OCI-LY7 (cell line): ENCODE results near the gene PRRX1. TPM values are rescaled to one million over a fixed set of nuclear protein-coding genes. Genes with fewer than 3 reads are reported as not detected.

Experiments used
- BruUV-seq: library from RNA; stranded (reverse); fragments of 400-500 nt; replicated peaks from 2 replicates; lab custom pipeline; 2021; lab: Mats Ljungman, UMichigan
- CTCF ChIA-PET: fragments of 300-600 bp; sonication (Branson Sonifier 250); formaldehyde crosslinking; loops from one replicate; lab custom pipeline; 2022; ENCODE audit warnings: antibody characterized with exemption; ENCODE audit not compliant: unreplicated experiment; lab: Charles Lee
- POLR2A ChIA-PET: fragments of 300-600 bp; sonication (Branson Sonifier 250); formaldehyde crosslinking; loops from one replicate; lab custom pipeline; 2022; ENCODE audit warnings: antibody characterized with exemption; lab: Charles Lee
- DNase-seq: peaks from one replicate; pipeline ENCODE4 v3.0.0-alpha.2; 2015; ENCODE audit warnings: low spot score
- H2AFZ ChIP-seq: fragments of 200-600 bp; sonication (generic), shearing (Covaris generic); 2 replicates; pipeline ENCODE4 v1.6.1; 2014; ENCODE audit warnings: mild to moderate bottlenecking, antibody characterized with exemption, low read length, moderate library complexity
- H3K27ac ChIP-seq: fragments of 200-600 bp; sonication (generic); 2 replicates; pipeline ENCODE4 v1.5.1; 2014; ENCODE audit warnings: mixed run types, low read depth, mild to moderate bottlenecking, moderate library complexity, low read length, inconsistent platforms; ENCODE audit not compliant: poor library complexity, severe bottlenecking
- H3K36me3 ChIP-seq: fragments of 200-600 bp; sonication (generic); 2 replicates; pipeline ENCODE4 v1.6.1; 2014; ENCODE audit warnings: mild to moderate bottlenecking, antibody characterized with exemption, low read length, moderate library complexity, mixed read lengths; ENCODE audit not compliant: insufficient read depth
- H3K4me1 ChIP-seq: fragments of 200-600 bp; sonication (generic); 2 replicates; pipeline ENCODE4 v1.5.1; 2014; ENCODE audit warnings: mild to moderate bottlenecking, low read length; ENCODE audit not compliant: insufficient read depth, poor library complexity, severe bottlenecking
- H3K4me2 ChIP-seq: fragments of 200-600 bp; sonication (generic); 2 replicates; pipeline ENCODE4 v1.6.1; 2014; ENCODE audit warnings: mild to moderate bottlenecking, low read length
- H3K4me3 ChIP-seq: fragments of 200-600 bp; sonication (generic); 2 replicates; pipeline ENCODE4 v1.5.1; 2014; ENCODE audit warnings: mild to moderate bottlenecking, low read depth, low read length; ENCODE audit not compliant: poor library complexity, severe bottlenecking
- H3K79me2 ChIP-seq: fragments of 200-600 bp; sonication (generic); 2 replicates; pipeline ENCODE4 v1.6.1; 2016; ENCODE audit warnings: low read depth, mild to moderate bottlenecking, low read length, moderate library complexity, mixed read lengths; ENCODE audit not compliant: insufficient read depth
- H3K9me2 ChIP-seq: fragments of 200-600 bp; sonication (generic); 2 replicates; pipeline ENCODE4 v1.6.1; 2016; ENCODE audit warnings: mild to moderate bottlenecking, low read length, mixed read lengths; ENCODE audit not compliant: insufficient read depth
- H3K9me3 ChIP-seq: fragments of 200-600 bp; sonication (generic); 2 replicates; pipeline ENCODE4 v1.6.1; 2014; ENCODE audit warnings: mild to moderate bottlenecking, mixed run types, low read length, mixed read lengths
- H4K20me1 ChIP-seq: fragments of 200-600 bp; sonication (generic); 2 replicates; pipeline ENCODE4 v1.6.1; 2014; ENCODE audit warnings: mild to moderate bottlenecking, antibody characterized with exemption, low read length, moderate library complexity, mixed read lengths; ENCODE audit not compliant: insufficient read depth
- EZH2phosphoT487 ChIP-seq: fragments of 200-600 bp; sonication (generic); IDR thresholded peaks from 2 replicates; pipeline ENCODE4 v1.6.1; 2018; ENCODE audit warnings: low read depth, borderline replicate concordance, mild to moderate bottlenecking, mixed run types, antibody characterized with exemption, low read length, moderate library complexity, mixed read lengths
- intact Hi-C: fragments of 100-400 bp; cut with micrococcal nuclease; formaldehyde crosslinking; loops from one replicate; pipeline ENCODE4 v1.10.0; 2022; ENCODE audit not compliant: unreplicated experiment
- total RNA-seq, 2 experiments: library from RNA; depleted of rRNA in 1 of 2; stranded (reverse); fragments of >200 nt in 1 of 2; shearing (Covaris generic) in 1 of 2; gene quantifications; 2 replicates each; pipeline ENCODE4 v1.2.3, GENCODE V29; 2014 to 2022
- TF ChIP-seq, protein P1 (sequence below): fragments of 200-600 bp; sonication (generic); conservative IDR thresholded peaks from 2 replicates; pipeline ENCODE4 v1.5.1; 2014; ENCODE audit warnings: mild to moderate bottlenecking, antibody characterized with exemption, low read length, moderate library complexity, mixed read lengths

The PRRX1 gene
- total RNA-seq, 2 experiments from 2014 or later = not detected

DNA sequence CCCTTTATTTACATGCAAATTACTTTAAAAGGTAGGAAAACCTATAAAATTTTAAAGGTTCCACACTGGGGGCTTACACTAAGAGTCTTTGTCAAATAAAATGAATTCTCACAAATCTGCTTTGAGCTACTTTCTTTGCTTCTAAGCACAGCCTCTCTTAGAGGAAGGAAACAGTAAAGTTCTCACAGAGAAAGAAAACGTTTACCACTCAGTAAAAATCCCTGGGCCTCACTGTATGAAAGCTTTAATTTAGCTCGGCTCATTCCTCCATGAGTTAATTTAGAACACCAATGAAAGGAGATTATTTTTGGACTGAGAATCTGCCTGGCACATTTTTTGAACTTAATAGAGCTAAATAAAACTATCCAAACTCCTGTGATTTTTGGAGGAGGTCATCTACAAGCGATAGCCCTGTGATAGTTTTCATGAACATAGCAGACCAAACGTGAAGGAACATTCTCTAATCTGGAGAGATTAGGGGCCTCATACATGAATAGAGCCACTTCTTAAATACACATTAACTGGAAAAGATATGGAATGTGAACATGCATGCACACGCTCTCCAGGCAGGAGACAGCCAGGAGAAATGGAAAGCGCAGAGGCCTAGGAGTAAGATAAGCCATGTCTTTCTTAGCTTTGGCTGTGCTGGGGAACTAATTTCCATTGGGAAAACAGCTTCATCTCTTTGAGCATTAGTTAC lies 32.8 kb downstream of the PRRX1 start:
- Histone ChIP-seq H3K9me3 (no peaks in the 10 kb centered on the region), H3K9me2 (no peaks in the 10 kb centered on the region), H3K79me2 (no peaks in the 10 kb centered on the region), H3K4me3 (no peak overlapping the region), H4K20me1 (0 out of 2 replicates have a peak, but pooled peaks cover 3% of the 10 kb centered on the region), H3K4me1 (no peaks in the 10 kb centered on the region), H2AFZ (no peak overlapping the region), H3K4me2 (no peak overlapping the region), H3K36me3 (no peaks in the 10 kb centered on the region), H3K27ac (no peak overlapping the region)
- DNase-seq = no peak
- CTCF ChIA-PET = no interaction called here
- BruUV-seq = no TSS peak
- no peak for TF ChIP-seq EZH2phosphoT487
- TF ChIP-seq, protein P1, sequence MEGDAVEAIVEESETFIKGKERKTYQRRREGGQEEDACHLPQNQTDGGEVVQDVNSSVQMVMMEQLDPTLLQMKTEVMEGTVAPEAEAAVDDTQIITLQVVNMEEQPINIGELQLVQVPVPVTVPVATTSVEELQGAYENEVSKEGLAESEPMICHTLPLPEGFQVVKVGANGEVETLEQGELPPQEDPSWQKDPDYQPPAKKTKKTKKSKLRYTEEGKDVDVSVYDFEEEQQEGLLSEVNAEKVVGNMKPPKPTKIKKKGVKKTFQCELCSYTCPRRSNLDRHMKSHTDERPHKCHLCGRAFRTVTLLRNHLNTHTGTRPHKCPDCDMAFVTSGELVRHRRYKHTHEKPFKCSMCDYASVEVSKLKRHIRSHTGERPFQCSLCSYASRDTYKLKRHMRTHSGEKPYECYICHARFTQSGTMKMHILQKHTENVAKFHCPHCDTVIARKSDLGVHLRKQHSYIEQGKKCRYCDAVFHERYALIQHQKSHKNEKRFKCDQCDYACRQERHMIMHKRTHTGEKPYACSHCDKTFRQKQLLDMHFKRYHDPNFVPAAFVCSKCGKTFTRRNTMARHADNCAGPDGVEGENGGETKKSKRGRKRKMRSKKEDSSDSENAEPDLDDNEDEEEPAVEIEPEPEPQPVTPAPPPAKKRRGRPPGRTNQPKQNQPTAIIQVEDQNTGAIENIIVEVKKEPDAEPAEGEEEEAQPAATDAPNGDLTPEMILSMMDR = no peak
- intact Hi-C loops = no loop called here
- POLR2A ChIA-PET = no interaction called here

DNA sequence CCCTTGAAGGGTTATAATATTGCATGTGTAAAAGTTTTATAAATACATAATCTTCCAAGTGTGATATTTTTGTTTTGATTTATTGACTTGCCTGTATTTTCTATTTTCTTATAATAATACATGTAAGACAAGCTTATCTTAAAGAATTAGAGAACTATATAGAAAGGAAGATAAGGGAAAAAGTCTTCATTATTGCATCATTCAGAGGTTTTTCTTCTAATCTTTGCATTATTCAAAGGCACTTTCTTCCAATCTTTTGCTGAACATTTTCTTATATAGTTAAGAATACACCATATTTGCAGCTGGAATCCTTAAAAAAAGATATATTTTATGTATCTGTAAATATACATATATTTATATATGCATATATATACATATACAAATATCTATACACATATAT lies 33.4 kb downstream of the PRRX1 start:
- no peaks in the 10 kb centered on the region for H3K9me2 ChIP-seq
- no peaks in the 10 kb centered on the region for H3K4me1 ChIP-seq
- H3K36me3 ChIP-seq = no peaks in the 10 kb centered on the region
- intact Hi-C loops = no loop called here
- no peak overlapping the region for H2AFZ ChIP-seq
- H4K20me1 ChIP-seq = 0 out of 2 replicates have a peak, but pooled peaks cover 3% of the 10 kb centered on the region
- H3K4me3 ChIP-seq = no peak overlapping the region
- no peaks in the 10 kb centered on the region for H3K9me3 ChIP-seq
- DNase-seq = no peak
- H3K27ac ChIP-seq = no peak overlapping the region
- no peak overlapping the region for H3K4me2 ChIP-seq
- CTCF ChIA-PET = no interaction called here
- POLR2A ChIA-PET = no interaction called here
- TF ChIP-seq, protein P1 = no peak
- TF ChIP-seq EZH2phosphoT487 = no peak
- H3K79me2 ChIP-seq = no peaks in the 10 kb centered on the region
- BruUV-seq = no TSS peak
